LNCaP clone FGC (cell line): ENCODE data around the gene UBAP2.
"Not testable (repeated sequence)": the region's sequence is repeated elsewhere in the genome, so short reads cannot be mapped to it uniquely, and the experiment has no call there.

ENCODE experiments used
- DNase-seq: peaks from one replicate; pipeline ENCODE4 v3.0.0-alpha.2; 2011; ENCODE audit warnings: low read depth
- H3K4me3 ChIP-seq: 2 replicates; pipeline ENCODE4 v1.5.1; 2011; ENCODE audit warnings: mild to moderate bottlenecking, low read depth, low read length, control low read depth
- CTCF ChIP-seq: IDR thresholded peaks from 2 replicates; pipeline ENCODE4 v1.5.1; 2012; ENCODE audit warnings: mild to moderate bottlenecking; ENCODE audit not compliant: control insufficient read depth, insufficient read depth; ENCODE audit errors: extremely low read depth

Gene UBAP2

GRCh38 chr9:34047864-34048726 is 592 bp downstream of the UBAP2 start:
- no peak for DNase-seq
- peak overlapping the region; percentile 98 for H3K4me3 ChIP-seq
- no peak for TF ChIP-seq CTCF

- no peak for TF ChIP-seq CTCF
- no peak for DNase-seq
- peak overlapping the region; percentile 98 for H3K4me3 ChIP-seq
These were observed 1.8 kb downstream of the UBAP2 start for GRCh38 chr9:34046784-34047379.

- no peak overlapping the region for H3K4me3 ChIP-seq
- TF ChIP-seq CTCF: no peak
- DNase-seq: no peak
These were observed 2.8 kb downstream of the UBAP2 start for GRCh38 chr9:34045903-34046302.

GRCh38 chr9:34042074-34042473 is 6.6 kb downstream of the UBAP2 start:
- DNase-seq: not testable (repeated sequence)

GRCh38 chr9:34038851-34039250 is 9.8 kb downstream of the UBAP2 start:
- not testable (repeated sequence) for H3K4me3 ChIP-seq, DNase-seq

More at GRCh38 chr9:34042074-34042473, 6.6 kb downstream of the UBAP2 start:
- not testable (repeated sequence) for H3K4me3 ChIP-seq

- peak; percentile 58 for DNase-seq
- TF ChIP-seq CTCF: no peak
- H3K4me3 ChIP-seq: no peak overlapping the region
These were observed 11.1 kb downstream of the UBAP2 start for GRCh38 chr9:34037626-34038025.

- no peak for TF ChIP-seq CTCF
- no peak overlapping the region for H3K4me3 ChIP-seq
These were observed 12.1 kb downstream of the UBAP2 start for GRCh38 chr9:34036625-34037024.

GRCh38 chr9:34035656-34036055 is 13.0 kb downstream of the UBAP2 start:
- no peak overlapping the region for H3K4me3 ChIP-seq
- DNase-seq: no peak
- no peak for TF ChIP-seq CTCF

More at GRCh38 chr9:34036625-34037024, 12.1 kb downstream of the UBAP2 start:
- DNase-seq: no peak
